ENCODE measurements around the gene MCTP1. TPM values are rescaled to one million over a fixed set of nuclear protein-coding genes. Genes with fewer than 3 reads are reported as not detected.

Gene MCTP1
- total RNA-seq, 1 experiment from 2014 or later, result 2.5 TPM

- no peaks in the 10 kb centered on the region for H3K27me3 Mint-ChIP-seq (ENCODE audit: low read depth)
Measured at GRCh38 chr5:95132096-95132495, 152.8 kb downstream of the MCTP1 start.

More at GRCh38 chr5:95132096-95132495, 152.8 kb downstream of the MCTP1 start:
- Histone ChIP-seq H3K9me3 (ENCODE audit: control insufficient read depth, low read depth, low read length) (no peaks in the 10 kb centered on the region), H2AK5ac (ENCODE audit: insufficient read length, low read length) (no peak overlapping the region), H3K4me2 (ENCODE audit: insufficient read depth, insufficient read length, low read length) (no peak overlapping the region), H4K5ac (ENCODE audit: insufficient read length, low read depth, low read length) (no peak overlapping the region), H3K14ac (ENCODE audit: insufficient read depth, low read length) (no peak overlapping the region), H4K20me1 (ENCODE audit: control insufficient read depth, insufficient read depth, insufficient read length) (no peaks in the 10 kb centered on the region), H2BK20ac (ENCODE audit: low read depth, low read length, poor library complexity, severe bottlenecking) (no peak overlapping the region), H3K9ac (ENCODE audit: extremely low read depth, insufficient read length, low read length) (no peak overlapping the region), H3K23ac (ENCODE audit: insufficient read length, low read depth, low read length) (no peak overlapping the region), H3K27ac (ENCODE audit: insufficient read length, low read depth, low read length) (no peak overlapping the region), H2BK5ac (ENCODE audit: insufficient read length, low read length) (no peak overlapping the region), H3K18ac (ENCODE audit: insufficient read length, low read depth, low read length) (no peak overlapping the region), H2BK120ac (ENCODE audit: low read depth, low read length, poor library complexity, severe bottlenecking) (no peak overlapping the region), H4K8ac (replicated peaks; ENCODE audit: insufficient read length, low read depth, low read length) (no peak overlapping the region), H4K91ac (ENCODE audit: insufficient read length, low read depth, low read length) (no peak overlapping the region), H3K23me2 (ENCODE audit: insufficient read length, low read depth, low read length, poor library complexity, severe bottlenecking) (no peaks in the 10 kb centered on the region), H3K79me2 (ENCODE audit: insufficient read depth, low read length) (no peaks in the 10 kb centered on the region), H2BK12ac (ENCODE audit: insufficient read length, low read depth, low read length) (no peak overlapping the region), H3K4me1 (ENCODE audit: insufficient read depth, low read length) (peaks cover 2% of the 10 kb centered on the region; the same call in 1 of the 2 replicates), H3K27me3 (ENCODE audit: insufficient read depth, low read length) (no peaks in the 10 kb centered on the region), H3K4ac (ENCODE audit: low read depth, low read length) (no peak overlapping the region), H2BK15ac (ENCODE audit: low read depth, low read length) (no peak overlapping the region), H3T11ph (ENCODE audit: low read length) (no peak overlapping the region), H2AFZ (ENCODE audit: low read length) (no peak overlapping the region), H3K56ac (ENCODE audit: insufficient read length, low read depth, low read length) (no peak overlapping the region), H3K79me1 (ENCODE audit: insufficient read depth, low read depth, low read length, poor library complexity, severe bottlenecking) (no peaks in the 10 kb centered on the region)
- Mint-ChIP-seq H3K36me3 (ENCODE audit: insufficient read depth in 1 of 3, low read depth in 3 of 3) (no peaks in the 10 kb centered on the region), H3K4me3 (no peak overlapping the region), H3K4me1 (peaks cover 0 to 3% of the 10 kb centered on the region in 2 experiments; a peak in 2 of 4 replicates), H3K27ac (no peak overlapping the region), H3K9me3 (peaks cover 0 to 2% of the 10 kb centered on the region in 2 experiments; a peak in 2 of 5 replicates)
- TF ChIP-seq CTCF (conservative IDR thresholded peaks at IDR 0.05), result no peak
- no CpG with 5 or more reads among the region's 1 CpG for WGBS (ENCODE audit: extremely low coverage, insufficient read length, low lambda C conversion rate)
- no peak for DNase-seq

Data from H9 (cell line).